ENCODE data around the gene AK9. TPM values are rescaled to one million over a fixed set of nuclear protein-coding genes. Genes with fewer than 3 reads are reported as not detected.

The AK9 gene
- total and polyA plus RNA-seq, 4 donors, result 1.1 to 5.3 (median 3.8) TPM

DNA sequence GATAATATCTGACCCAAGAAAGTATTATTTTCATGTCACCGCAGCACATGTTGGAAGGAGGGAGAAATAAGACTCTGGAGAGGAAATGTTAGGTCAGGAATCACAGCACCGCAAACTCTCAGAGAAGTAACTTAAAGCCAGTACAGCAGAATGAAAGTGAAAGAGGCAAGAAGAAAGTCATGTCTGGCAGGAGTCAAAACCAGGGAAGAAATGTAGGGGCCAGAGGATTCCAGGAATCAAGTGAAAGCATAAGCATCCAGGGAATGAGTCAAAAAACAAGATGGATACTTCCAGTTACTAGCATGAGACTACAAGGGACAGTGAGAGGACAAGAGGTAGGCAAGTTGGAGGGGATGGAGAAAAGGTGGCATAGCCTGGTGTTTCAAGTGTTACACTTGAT is 80.4 kb downstream of the AK9 start (continued):
- TF ChIP-seq, protein P1, sequence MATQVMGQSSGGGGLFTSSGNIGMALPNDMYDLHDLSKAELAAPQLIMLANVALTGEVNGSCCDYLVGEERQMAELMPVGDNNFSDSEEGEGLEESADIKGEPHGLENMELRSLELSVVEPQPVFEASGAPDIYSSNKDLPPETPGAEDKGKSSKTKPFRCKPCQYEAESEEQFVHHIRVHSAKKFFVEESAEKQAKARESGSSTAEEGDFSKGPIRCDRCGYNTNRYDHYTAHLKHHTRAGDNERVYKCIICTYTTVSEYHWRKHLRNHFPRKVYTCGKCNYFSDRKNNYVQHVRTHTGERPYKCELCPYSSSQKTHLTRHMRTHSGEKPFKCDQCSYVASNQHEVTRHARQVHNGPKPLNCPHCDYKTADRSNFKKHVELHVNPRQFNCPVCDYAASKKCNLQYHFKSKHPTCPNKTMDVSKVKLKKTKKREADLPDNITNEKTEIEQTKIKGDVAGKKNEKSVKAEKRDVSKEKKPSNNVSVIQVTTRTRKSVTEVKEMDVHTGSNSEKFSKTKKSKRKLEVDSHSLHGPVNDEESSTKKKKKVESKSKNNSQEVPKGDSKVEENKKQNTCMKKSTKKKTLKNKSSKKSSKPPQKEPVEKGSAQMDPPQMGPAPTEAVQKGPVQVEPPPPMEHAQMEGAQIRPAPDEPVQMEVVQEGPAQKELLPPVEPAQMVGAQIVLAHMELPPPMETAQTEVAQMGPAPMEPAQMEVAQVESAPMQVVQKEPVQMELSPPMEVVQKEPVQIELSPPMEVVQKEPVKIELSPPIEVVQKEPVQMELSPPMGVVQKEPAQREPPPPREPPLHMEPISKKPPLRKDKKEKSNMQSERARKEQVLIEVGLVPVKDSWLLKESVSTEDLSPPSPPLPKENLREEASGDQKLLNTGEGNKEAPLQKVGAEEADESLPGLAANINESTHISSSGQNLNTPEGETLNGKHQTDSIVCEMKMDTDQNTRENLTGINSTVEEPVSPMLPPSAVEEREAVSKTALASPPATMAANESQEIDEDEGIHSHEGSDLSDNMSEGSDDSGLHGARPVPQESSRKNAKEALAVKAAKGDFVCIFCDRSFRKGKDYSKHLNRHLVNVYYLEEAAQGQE (IDR thresholded peaks at IDR 0.05), result no peak
- no peak for TF ChIP-seq NR2F2 (IDR thresholded peaks at IDR 0.05)
- no peak for TF ChIP-seq EGR1 (IDR thresholded peaks at IDR 0.05; ENCODE audit: low read depth in 2 of 2)
- TF ChIP-seq, protein P2, sequence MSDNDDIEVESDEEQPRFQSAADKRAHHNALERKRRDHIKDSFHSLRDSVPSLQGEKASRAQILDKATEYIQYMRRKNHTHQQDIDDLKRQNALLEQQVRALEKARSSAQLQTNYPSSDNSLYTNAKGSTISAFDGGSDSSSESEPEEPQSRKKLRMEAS (IDR thresholded peaks at IDR 0.05), result no peak

DNA sequence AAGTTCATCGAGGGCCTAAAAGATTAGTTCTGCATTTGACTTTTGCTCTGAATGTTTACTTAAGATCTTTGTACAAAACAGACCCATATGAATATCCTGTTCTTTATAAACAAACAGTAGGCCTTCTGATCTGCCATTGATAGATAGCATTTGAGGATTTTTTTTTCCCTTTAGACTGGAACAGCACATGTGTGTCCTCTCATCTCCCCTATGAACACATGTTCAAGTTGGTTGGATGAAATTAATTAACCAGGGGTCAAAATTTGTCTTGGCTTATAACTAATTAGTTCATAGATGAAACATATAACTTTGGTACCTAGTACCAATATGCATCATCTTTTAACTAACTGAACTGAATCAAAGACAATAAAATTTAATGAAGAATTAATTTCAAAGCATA is 81.3 kb downstream of the AK9 start:
- peaks cover 0 to 5% (median 0%) of the 10 kb centered on the region in 4 donors for H3K9me3 ChIP-seq (ENCODE audit: control insufficient read depth in 4 of 4, low read length in 3 of 4)
- H3K4me1 ChIP-seq (ENCODE audit: control insufficient read depth in 4 of 4, insufficient read depth in 4 of 4, low read length in 3 of 4), result no peaks in the 10 kb centered on the region
- H3K9ac ChIP-seq (ENCODE audit: low read depth in 1 of 2, low read length in 2 of 2), result no peak overlapping the region
- H3K27ac ChIP-seq (ENCODE audit: low read depth in 1 of 2, low read length in 2 of 2), result no peak overlapping the region
- DNase-seq (ENCODE audit: low spot score), result no peak
- peaks cover 0 to 3% (median 0%) of the 10 kb centered on the region in 4 donors for H3K36me3 ChIP-seq (ENCODE audit: control insufficient read depth in 4 of 4, insufficient read depth in 3 of 4, low read depth in 1 of 4, low read length in 3 of 4)
- no peaks in the 10 kb centered on the region for H3K27me3 ChIP-seq (ENCODE audit: control insufficient read depth in 4 of 4, insufficient read depth in 4 of 4, low read length in 3 of 4)
- no peak overlapping the region for H3K4me3 ChIP-seq (ENCODE audit: low read depth in 1 of 3, low read length in 3 of 3)
- TF ChIP-seq TAF1 (conservative IDR thresholded peaks at IDR 0.05), result no peak
- no peak for TF ChIP-seq RXRA (IDR thresholded peaks at IDR 0.05)
- TF ChIP-seq NR2F2 (IDR thresholded peaks at IDR 0.05), result no peak
- no peak for TF ChIP-seq JUND (IDR thresholded peaks at IDR 0.05)
- TF ChIP-seq, protein P3, sequence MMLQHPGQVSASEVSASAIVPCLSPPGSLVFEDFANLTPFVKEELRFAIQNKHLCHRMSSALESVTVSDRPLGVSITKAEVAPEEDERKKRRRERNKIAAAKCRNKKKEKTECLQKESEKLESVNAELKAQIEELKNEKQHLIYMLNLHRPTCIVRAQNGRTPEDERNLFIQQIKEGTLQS (IDR thresholded peaks at IDR 0.05), result no peak
- TF ChIP-seq RAD21 (IDR thresholded peaks at IDR 0.05), result no peak
- no peak for TF ChIP-seq FOXA1 (IDR thresholded peaks at IDR 0.05)
- TF ChIP-seq SP1 (IDR thresholded peaks at IDR 0.05), result no peak
- TF ChIP-seq FOXA2 (IDR thresholded peaks at IDR 0.05), result no peak
- TF ChIP-seq, protein P2 (IDR thresholded peaks at IDR 0.05), result no peak
- no peak for TF ChIP-seq HNF4G (IDR thresholded peaks at IDR 0.05)
- TF ChIP-seq EGR1 (IDR thresholded peaks at IDR 0.05; ENCODE audit: low read depth in 2 of 2), result no peak
- TF ChIP-seq, protein P4, sequence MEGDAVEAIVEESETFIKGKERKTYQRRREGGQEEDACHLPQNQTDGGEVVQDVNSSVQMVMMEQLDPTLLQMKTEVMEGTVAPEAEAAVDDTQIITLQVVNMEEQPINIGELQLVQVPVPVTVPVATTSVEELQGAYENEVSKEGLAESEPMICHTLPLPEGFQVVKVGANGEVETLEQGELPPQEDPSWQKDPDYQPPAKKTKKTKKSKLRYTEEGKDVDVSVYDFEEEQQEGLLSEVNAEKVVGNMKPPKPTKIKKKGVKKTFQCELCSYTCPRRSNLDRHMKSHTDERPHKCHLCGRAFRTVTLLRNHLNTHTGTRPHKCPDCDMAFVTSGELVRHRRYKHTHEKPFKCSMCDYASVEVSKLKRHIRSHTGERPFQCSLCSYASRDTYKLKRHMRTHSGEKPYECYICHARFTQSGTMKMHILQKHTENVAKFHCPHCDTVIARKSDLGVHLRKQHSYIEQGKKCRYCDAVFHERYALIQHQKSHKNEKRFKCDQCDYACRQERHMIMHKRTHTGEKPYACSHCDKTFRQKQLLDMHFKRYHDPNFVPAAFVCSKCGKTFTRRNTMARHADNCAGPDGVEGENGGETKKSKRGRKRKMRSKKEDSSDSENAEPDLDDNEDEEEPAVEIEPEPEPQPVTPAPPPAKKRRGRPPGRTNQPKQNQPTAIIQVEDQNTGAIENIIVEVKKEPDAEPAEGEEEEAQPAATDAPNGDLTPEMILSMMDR (IDR thresholded peaks at IDR 0.05; ENCODE audit: low read depth, low read length, missing input control), result no peak
- 68% methylated on average over 1 of the region's 1 CpG for WGBS

DNA sequence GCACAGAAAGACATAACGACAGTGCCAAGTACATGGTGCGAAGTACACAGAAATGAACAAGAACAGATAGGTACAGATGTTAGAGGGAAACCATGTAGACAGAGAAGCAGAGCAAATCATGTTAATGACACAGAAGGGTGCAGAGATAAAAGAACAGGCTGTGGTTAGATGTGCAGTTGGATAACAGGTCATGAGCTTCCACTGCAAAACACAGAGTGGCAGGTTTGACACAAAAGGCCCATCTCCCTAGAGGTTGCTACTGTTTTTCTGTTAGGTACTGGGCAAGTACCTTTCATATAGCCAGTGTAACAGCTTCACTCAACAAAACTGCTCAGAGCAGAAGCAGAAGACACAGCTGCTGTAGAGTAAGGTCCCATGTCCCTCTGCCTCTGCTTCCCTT is 84.6 kb downstream of the AK9 start:
- peaks cover 0 to 3% (median 0%) of the 10 kb centered on the region in 4 donors for H3K36me3 ChIP-seq (ENCODE audit: control insufficient read depth in 4 of 4, insufficient read depth in 3 of 4, low read depth in 1 of 4, low read length in 3 of 4)
- no peaks in the 10 kb centered on the region for H3K27me3 ChIP-seq (ENCODE audit: control insufficient read depth in 4 of 4, insufficient read depth in 4 of 4, low read length in 3 of 4)
- TF ChIP-seq JUND (IDR thresholded peaks at IDR 0.05), result no peak
- TF ChIP-seq, protein P2 (IDR thresholded peaks at IDR 0.05), result no peak
- TF ChIP-seq RXRA (IDR thresholded peaks at IDR 0.05), result no peak
- TF ChIP-seq, protein P5, sequence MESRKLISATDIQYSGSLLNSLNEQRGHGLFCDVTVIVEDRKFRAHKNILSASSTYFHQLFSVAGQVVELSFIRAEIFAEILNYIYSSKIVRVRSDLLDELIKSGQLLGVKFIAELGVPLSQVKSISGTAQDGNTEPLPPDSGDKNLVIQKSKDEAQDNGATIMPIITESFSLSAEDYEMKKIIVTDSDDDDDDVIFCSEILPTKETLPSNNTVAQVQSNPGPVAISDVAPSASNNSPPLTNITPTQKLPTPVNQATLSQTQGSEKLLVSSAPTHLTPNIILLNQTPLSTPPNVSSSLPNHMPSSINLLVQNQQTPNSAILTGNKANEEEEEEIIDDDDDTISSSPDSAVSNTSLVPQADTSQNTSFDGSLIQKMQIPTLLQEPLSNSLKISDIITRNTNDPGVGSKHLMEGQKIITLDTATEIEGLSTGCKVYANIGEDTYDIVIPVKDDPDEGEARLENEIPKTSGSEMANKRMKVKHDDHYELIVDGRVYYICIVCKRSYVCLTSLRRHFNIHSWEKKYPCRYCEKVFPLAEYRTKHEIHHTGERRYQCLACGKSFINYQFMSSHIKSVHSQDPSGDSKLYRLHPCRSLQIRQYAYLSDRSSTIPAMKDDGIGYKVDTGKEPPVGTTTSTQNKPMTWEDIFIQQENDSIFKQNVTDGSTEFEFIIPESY (IDR thresholded peaks at IDR 0.05), result no peak
- TF ChIP-seq FOXA1 (IDR thresholded peaks at IDR 0.05), result no peak
- TF ChIP-seq GABPA (IDR thresholded peaks at IDR 0.05 in 1 of 2, conservative IDR thresholded peaks at IDR 0.05 in 1 of 2), result no peak
- no peak for TF ChIP-seq YY1 (IDR thresholded peaks at IDR 0.05)
- TF ChIP-seq HNF4G (IDR thresholded peaks at IDR 0.05), result no peak
- TF ChIP-seq SP1 (IDR thresholded peaks at IDR 0.05), result no peak
- TF ChIP-seq, protein P1 (IDR thresholded peaks at IDR 0.05), result no peak
- peaks cover 0 to under 1% (median 0%) of the 10 kb centered on the region in 4 donors for H3K9me3 ChIP-seq (ENCODE audit: control insufficient read depth in 4 of 4, low read length in 3 of 4)
- no peak overlapping the region for H3K4me3 ChIP-seq (ENCODE audit: low read depth in 1 of 3, low read length in 3 of 3)
- no peak for DNase-seq (ENCODE audit: low spot score)
- no peak overlapping the region for H3K9ac ChIP-seq (ENCODE audit: low read depth in 1 of 2, low read length in 2 of 2)
- no peak overlapping the region for H3K27ac ChIP-seq (ENCODE audit: low read depth in 1 of 2, low read length in 2 of 2)
- 93% methylated on average over 2 of the region's 2 CpGs for WGBS
- H3K4me1 ChIP-seq (ENCODE audit: control insufficient read depth in 4 of 4, insufficient read depth in 4 of 4, low read length in 3 of 4), result no peaks in the 10 kb centered on the region
